H1 (cell line): ENCODE data around the gene CNDP2. TPM values are rescaled to one million over a fixed set of nuclear protein-coding genes. Genes with fewer than 3 reads are reported as not detected.

Experiments
- BRCA1 ChIP-seq: IDR thresholded peaks from 2 replicates; pipeline ENCODE4 v1.6.1; 2012; ENCODE audit warnings: low read depth, low read length, improper control_type of control experiment
- TCF12 ChIP-seq: IDR thresholded peaks from 2 replicates; pipeline ENCODE4 v1.6.1; 2011; ENCODE audit warnings: low read depth, mild to moderate bottlenecking, low read length
- YY1 ChIP-seq: IDR thresholded peaks from 2 replicates; pipeline ENCODE4 v1.6.1; 2011; ENCODE audit warnings: low read depth, mild to moderate bottlenecking, low read length
- polyA plus RNA-seq, 7 experiments: library from polyadenylated mRNA; depleted of rRNA in 3 of 7; stranded (reverse) in 5 of 7; unstranded in 2 of 7; fragments of >200 nt in 5 of 7; fragments of 200-250 nt in 2 of 7; gene quantifications; 1 replicate in 5 of 7; 2 replicates in 1 of 7; 4 replicates in 1 of 7; pipeline versions ENCODE4 v1.2.1 to v1.2.3, GENCODE V29; 2011 to 2013; ENCODE audit warnings: missing spikeins in 2 of 7, mixed read lengths in 2 of 7
- total RNA-seq: library from RNA; stranded (reverse); fragmentation: NEBNext Ultra II Directional; extraction: Animal tissue kit (Norgen Biotek cat#: 25700); gene quantifications from 2 replicates; pipeline ENCODE4 v1.2.1, GENCODE V29; 2021
- TF ChIP-seq, protein P1 (sequence below): IDR thresholded peaks from 2 replicates; pipeline ENCODE4 v1.6.1; 2012; ENCODE audit warnings: inconsistent platforms
- TF ChIP-seq, protein P2 (sequence below), 3 experiments: IDR thresholded peaks; 1 replicate in 2 of 3; 2 replicates in 1 of 3; pipeline versions ENCODE4 v1.5.1 to v1.6.1; 2011; ENCODE audit warnings: low read length in 3 of 3, mild to moderate bottlenecking in 3 of 3, inconsistent platforms in 2 of 3, low read depth in 1 of 3, moderate library complexity in 1 of 3; ENCODE audit not compliant: insufficient read depth in 1 of 3; ENCODE audit errors: control extremely low read depth in 1 of 3

Gene CNDP2
- total and polyA plus RNA-seq, 2 of the 8 experiments (the other 6 are each of a cell fraction or from before 2014, with no cell fraction given): 71.8 to 243 TPM

DNA sequence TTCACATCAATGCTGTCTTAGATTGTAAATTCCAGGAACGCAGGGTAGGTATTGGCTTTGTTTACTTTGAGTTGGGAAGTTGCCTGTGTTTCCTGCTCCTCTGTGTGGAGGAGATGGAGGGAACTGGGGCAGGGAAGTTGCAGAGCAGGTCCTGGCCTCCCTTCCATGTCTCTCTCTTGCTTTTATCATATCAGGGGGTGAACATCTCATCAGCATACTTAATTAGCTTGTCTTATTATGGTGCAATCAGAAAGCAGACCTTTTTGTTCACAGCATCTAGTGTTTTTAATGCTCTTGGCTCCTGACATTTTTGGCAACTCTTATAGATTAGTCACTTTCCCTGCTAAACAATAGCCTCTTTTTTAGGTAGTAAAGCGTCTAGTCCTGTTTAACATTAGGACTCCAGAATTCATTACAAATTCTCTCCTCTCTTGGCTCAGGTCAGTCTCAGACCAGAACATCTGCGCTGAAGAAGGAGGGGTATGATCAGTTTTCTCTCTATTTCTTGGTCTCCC is 27.6 kb upstream of the CNDP2 start (continued):
- TF ChIP-seq, protein P1, sequence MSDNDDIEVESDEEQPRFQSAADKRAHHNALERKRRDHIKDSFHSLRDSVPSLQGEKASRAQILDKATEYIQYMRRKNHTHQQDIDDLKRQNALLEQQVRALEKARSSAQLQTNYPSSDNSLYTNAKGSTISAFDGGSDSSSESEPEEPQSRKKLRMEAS: no peak
- no peak for TF ChIP-seq BRCA1
- TF ChIP-seq YY1: no peak
- TF ChIP-seq, protein P2, sequence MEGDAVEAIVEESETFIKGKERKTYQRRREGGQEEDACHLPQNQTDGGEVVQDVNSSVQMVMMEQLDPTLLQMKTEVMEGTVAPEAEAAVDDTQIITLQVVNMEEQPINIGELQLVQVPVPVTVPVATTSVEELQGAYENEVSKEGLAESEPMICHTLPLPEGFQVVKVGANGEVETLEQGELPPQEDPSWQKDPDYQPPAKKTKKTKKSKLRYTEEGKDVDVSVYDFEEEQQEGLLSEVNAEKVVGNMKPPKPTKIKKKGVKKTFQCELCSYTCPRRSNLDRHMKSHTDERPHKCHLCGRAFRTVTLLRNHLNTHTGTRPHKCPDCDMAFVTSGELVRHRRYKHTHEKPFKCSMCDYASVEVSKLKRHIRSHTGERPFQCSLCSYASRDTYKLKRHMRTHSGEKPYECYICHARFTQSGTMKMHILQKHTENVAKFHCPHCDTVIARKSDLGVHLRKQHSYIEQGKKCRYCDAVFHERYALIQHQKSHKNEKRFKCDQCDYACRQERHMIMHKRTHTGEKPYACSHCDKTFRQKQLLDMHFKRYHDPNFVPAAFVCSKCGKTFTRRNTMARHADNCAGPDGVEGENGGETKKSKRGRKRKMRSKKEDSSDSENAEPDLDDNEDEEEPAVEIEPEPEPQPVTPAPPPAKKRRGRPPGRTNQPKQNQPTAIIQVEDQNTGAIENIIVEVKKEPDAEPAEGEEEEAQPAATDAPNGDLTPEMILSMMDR (IDR thresholded peaks at IDR 0.05; ENCODE audit: control extremely low read depth in 1 of 3, insufficient read depth in 1 of 3, low read depth in 1 of 3, low read length in 3 of 3): no peak
- TF ChIP-seq TCF12: no peak
